H1 (cell line): Measurements from ENCODE around the gene CELF4. TPM values are rescaled to one million over a fixed set of nuclear protein-coding genes. Genes with fewer than 3 reads are reported as not detected.
A peak's percentile ranks its signal among the peaks of the same experiment; 100 is the strongest.

ENCODE experiments used
- CTCF ChIA-PET: fragments of 300-600 bp; sonication (Branson Sonifier 250); formaldehyde crosslinking; loops from one replicate; lab custom pipeline; 2021; ENCODE audit not compliant: partially characterized antibody; lab: Charles Lee
- POLR2A ChIA-PET: fragments of 300-600 bp; sonication (Branson Sonifier 250); formaldehyde crosslinking; loops from one replicate; lab custom pipeline; 2021; ENCODE audit warnings: inconsistent platforms; ENCODE audit not compliant: partially characterized antibody; lab: Charles Lee
- DNase-seq, 2 experiments: peaks; one replicate each; pipeline versions ENCODE4 v3.0.0 to v3.0.0-alpha.2; 2010 to 2022; ENCODE audit warnings: low spot score in 2 of 2, low read depth in 1 of 2, mixed read lengths in 1 of 2
- FAIRE-seq: peaks from 2 replicates; lab custom pipeline; 2011; peaks lifted over from hg19 to GRCh38; lab: Jason Lieb, UNC
- H2AFZ ChIP-seq: 2 replicates; pipeline ENCODE4 v1.8.1; 2012; ENCODE audit warnings: low read length, inconsistent platforms
- H2AK5ac ChIP-seq: 2 replicates; pipeline ENCODE4 v1.6.1; 2013; ENCODE audit warnings: low read depth, low read length
- H2BK120ac ChIP-seq: replicated peaks from 2 replicates; pipeline ENCODE3; 2013; ENCODE audit warnings: low read depth, low read length, inconsistent platforms
- H2BK12ac ChIP-seq: 2 replicates; pipeline ENCODE4 v1.6.1; 2013; ENCODE audit warnings: low read depth, low read length
- H2BK15ac ChIP-seq: 2 replicates; pipeline ENCODE4 v1.6.1; 2013; ENCODE audit warnings: low read length
- H2BK20ac ChIP-seq: 2 replicates; pipeline ENCODE4 v1.6.1; 2013; ENCODE audit warnings: low read length
- H2BK5ac ChIP-seq: 2 replicates; pipeline ENCODE4 v1.6.1; 2013; ENCODE audit warnings: low read depth, low read length
- H3K14ac ChIP-seq: 2 replicates; pipeline ENCODE4 v1.6.1; 2013; ENCODE audit warnings: inconsistent platforms; ENCODE audit not compliant: insufficient read length
- H3K18ac ChIP-seq: 2 replicates; pipeline ENCODE4 v1.6.1; 2013; ENCODE audit warnings: low read length; ENCODE audit errors: extremely low read depth
- H3K23ac ChIP-seq: 2 replicates; pipeline ENCODE4 v1.6.1; 2013; ENCODE audit warnings: inconsistent platforms; ENCODE audit not compliant: insufficient read length
- H3K23me2 ChIP-seq: 2 replicates; pipeline ENCODE4 v1.6.1; 2013; ENCODE audit warnings: low read depth, low read length
- H3K27ac ChIP-seq: 2 replicates; pipeline ENCODE4 v1.6.1; 2011; ENCODE audit warnings: low read depth, low read length, inconsistent platforms
- H3K27me3 ChIP-seq, 4 experiments: replicated peaks in 1 of 4; 1 replicate in 1 of 4; 2 replicates in 3 of 4; pipeline versions ENCODE4 v1.6.1 to v1.8.1; 2011 to 2013; ENCODE audit warnings: low read length in 3 of 4, mild to moderate bottlenecking in 3 of 4, inconsistent platforms in 2 of 4, mixed read lengths in 2 of 4, moderate library complexity in 1 of 4; ENCODE audit not compliant: control insufficient read depth in 3 of 4, insufficient read depth in 3 of 4; ENCODE audit errors: extremely low read depth in 1 of 4
- H3K36me3 ChIP-seq, 4 experiments: 2 replicates each; pipeline versions ENCODE4 v1.6.1 to v1.8.1; 2011 to 2013; ENCODE audit warnings: mild to moderate bottlenecking in 4 of 4, low read length in 3 of 4, moderate library complexity in 2 of 4, control low read depth in 1 of 4, inconsistent platforms in 1 of 4; ENCODE audit not compliant: insufficient read depth in 4 of 4, control insufficient read depth in 2 of 4
- H3K4ac ChIP-seq: replicated peaks from 2 replicates; pipeline ENCODE3; 2013; ENCODE audit warnings: low read length, low read depth, mixed read lengths, inconsistent platforms; ENCODE audit not compliant: insufficient read length
- H3K4me1 ChIP-seq, 4 experiments: replicated peaks in 1 of 4; 1 replicate in 1 of 4; 2 replicates in 3 of 4; pipeline versions ENCODE4 v1.6.1 to v1.8.1; 2011 to 2013; ENCODE audit warnings: low read length in 3 of 4, inconsistent platforms in 2 of 4, mixed read lengths in 1 of 4; ENCODE audit not compliant: insufficient read depth in 4 of 4, control insufficient read depth in 3 of 4
- H3K4me2 ChIP-seq, 2 experiments: 2 replicates each; pipeline versions ENCODE4 v1.6.1 to v1.8.1; 2011 to 2013; ENCODE audit warnings: low read depth in 2 of 2, low read length in 2 of 2, control low read depth in 1 of 2, inconsistent platforms in 1 of 2, mild to moderate bottlenecking in 1 of 2; ENCODE audit not compliant: insufficient read depth in 1 of 2
- H3K4me3 ChIP-seq, 4 experiments: fragments of 200-600, 300-600 bp in 1 of 4; sonication (generic), shearing (Covaris generic), sonication (Bioruptor Twin) in 1 of 4; 2 replicates each; pipeline versions ENCODE4 v1.5.1 to v1.8.1; 2011 to 2016; ENCODE audit warnings: low read length in 4 of 4, low read depth in 3 of 4, control low read depth in 2 of 4, inconsistent platforms in 2 of 4, mild to moderate bottlenecking in 2 of 4, mixed read lengths in 1 of 4, moderate library complexity in 1 of 4; ENCODE audit not compliant: insufficient read depth in 2 of 4; ENCODE audit errors: extremely low read depth in 1 of 4
- H3K56ac ChIP-seq: replicated peaks from 2 replicates; pipeline ENCODE3; 2013; ENCODE audit warnings: low read depth, mild to moderate bottlenecking, mixed read lengths, low read length, inconsistent platforms; ENCODE audit not compliant: insufficient read length
- H3K79me1 ChIP-seq: 2 replicates; pipeline ENCODE4 v1.6.1; 2013; ENCODE audit warnings: low read depth, low read length, control low read depth
- H3K79me2 ChIP-seq, 2 experiments: 2 replicates each; pipeline versions ENCODE4 v1.6.1 to v1.8.1; 2012 to 2013; ENCODE audit warnings: low read length in 2 of 2, mild to moderate bottlenecking in 2 of 2, inconsistent platforms in 1 of 2; ENCODE audit not compliant: insufficient read depth in 2 of 2, control insufficient read depth in 1 of 2
- H3K9ac ChIP-seq, 4 experiments: replicated peaks in 1 of 4; 1 replicate in 1 of 4; 2 replicates in 3 of 4; pipeline versions ENCODE4 v1.6.1 to v1.8.1; 2011 to 2013; ENCODE audit warnings: low read depth in 3 of 4, low read length in 3 of 4, control low read depth in 2 of 4, mild to moderate bottlenecking in 2 of 4, moderate library complexity in 2 of 4, inconsistent platforms in 1 of 4; ENCODE audit errors: extremely low read depth in 1 of 4
- H3K9me3 ChIP-seq, 2 experiments: 2 replicates each; pipeline versions ENCODE4 v1.6.1 to v1.8.1; 2012 to 2013; ENCODE audit warnings: mild to moderate bottlenecking in 2 of 2, moderate library complexity in 2 of 2, control low read depth in 1 of 2, inconsistent platforms in 1 of 2, low read depth in 1 of 2, low read length in 1 of 2, mixed read lengths in 1 of 2; ENCODE audit not compliant: insufficient read depth in 2 of 2
- H4K20me1 ChIP-seq, 2 experiments: replicated peaks in 1 of 2; 2 replicates each; pipeline versions ENCODE3 to v1.8.1; 2011 to 2013; ENCODE audit warnings: inconsistent platforms in 2 of 2, low read length in 2 of 2, mild to moderate bottlenecking in 1 of 2; ENCODE audit not compliant: insufficient read depth in 2 of 2, control insufficient read depth in 1 of 2
- H4K5ac ChIP-seq: 2 replicates; pipeline ENCODE4 v1.6.1; 2013; ENCODE audit warnings: low read length, low read depth, mixed read lengths, inconsistent platforms; ENCODE audit not compliant: insufficient read length
- H4K8ac ChIP-seq: 2 replicates; pipeline ENCODE4 v1.8.0; 2013; ENCODE audit warnings: mild to moderate bottlenecking, moderate library complexity, low read length, inconsistent platforms; ENCODE audit not compliant: insufficient read depth; ENCODE audit errors: extremely low read depth
- H4K91ac ChIP-seq: replicated peaks from 2 replicates; pipeline ENCODE3; 2013; ENCODE audit warnings: low read length, mixed read lengths, inconsistent platforms; ENCODE audit not compliant: insufficient read length
- CREB1 ChIP-seq: IDR thresholded peaks from 2 replicates; pipeline ENCODE4 v1.6.1; 2012; ENCODE audit warnings: inconsistent platforms
- SUZ12 ChIP-seq: fragments of 200-600 bp; sonication (generic); IDR thresholded peaks from 2 replicates; pipeline ENCODE4 v1.6.1; 2012; ENCODE audit warnings: mild to moderate bottlenecking, inconsistent platforms, low read length, moderate library complexity, mixed read lengths
- WGBS, 2 experiments: shearing (Covaris generic) in 1 of 2; methylation state at CpG; one replicate each; pipeline versions ENCODE4 v1.1.6 to v1.1.7; 2013 to 2015; ENCODE audit warnings: low lambda C conversion rate in 2 of 2, mixed read lengths in 2 of 2, inconsistent platforms in 1 of 2, low coverage in 1 of 2, missing lambda C conversion rate in 1 of 2; ENCODE audit not compliant: insufficient replicate concordance in 2 of 2, insufficient coverage in 1 of 2, insufficient read length in 1 of 2; ENCODE audit errors: extremely low coverage in 1 of 2, missing lambda C conversion rate in 1 of 2; 5-methylcytosine and 5-hydroxymethylcytosine counted together
- polyA plus RNA-seq, 7 experiments: library from polyadenylated mRNA; depleted of rRNA in 3 of 7; stranded (reverse) in 5 of 7; unstranded in 2 of 7; fragments of >200 nt in 5 of 7; fragments of 200-250 nt in 2 of 7; gene quantifications; 1 replicate in 5 of 7; 2 replicates in 1 of 7; 4 replicates in 1 of 7; pipeline versions ENCODE4 v1.2.1 to v1.2.3, GENCODE V29; 2011 to 2013; ENCODE audit warnings: missing spikeins in 2 of 7, mixed read lengths in 2 of 7
- total RNA-seq: library from RNA; stranded (reverse); fragmentation: NEBNext Ultra II Directional; extraction: Animal tissue kit (Norgen Biotek cat#: 25700); gene quantifications from 2 replicates; pipeline ENCODE4 v1.2.1, GENCODE V29; 2021

CELF4 gene
- total and polyA plus RNA-seq, 2 of the 8 experiments (the other 6 are each of a cell fraction or from before 2014, with no cell fraction given): 1.6 to 3.4 TPM

DNA sequence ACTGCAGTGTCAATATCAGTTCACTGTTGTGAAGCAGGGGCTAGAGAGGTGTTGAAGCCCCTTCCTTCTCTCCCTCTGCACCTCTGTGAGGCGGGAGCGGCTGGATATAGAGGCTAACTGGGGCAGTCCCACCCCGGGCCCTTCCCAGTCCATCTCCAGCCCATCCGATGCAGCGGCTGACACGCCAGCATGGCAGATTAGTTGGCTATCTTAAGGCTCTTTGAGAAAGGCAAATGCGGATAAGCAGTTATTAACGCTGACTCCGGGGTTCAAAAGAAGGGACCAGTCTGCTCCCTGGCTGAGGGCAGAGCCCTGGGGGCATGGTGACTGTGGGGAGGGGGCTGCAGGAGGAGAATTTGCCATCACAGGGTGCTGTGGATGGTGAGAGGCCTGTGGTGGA lies 76.6 kb downstream of the CELF4 start:
- no peak overlapping the region for H2BK120ac ChIP-seq
- peak overlapping the region; percentile 73; the same call in 1 of the 2 replicates for H2BK5ac ChIP-seq
- POLR2A ChIA-PET: no interaction called here
- H2BK15ac ChIP-seq: no peak overlapping the region
- WGBS, 2 experiments: 88% methylated on average over 9 of the region's 9 CpGs; no CpG with 5 or more reads in 1 of the 2 experiments
- no peak overlapping the region for H3K4ac ChIP-seq
- H3K27ac ChIP-seq: no peak overlapping the region
- peak overlapping the region; percentile 86 for H4K91ac ChIP-seq
- no peaks in the 10 kb centered on the region for H3K9me3 ChIP-seq
- no peak overlapping the region for H2AFZ ChIP-seq
- H3K36me3 ChIP-seq: no peaks in the 10 kb centered on the region
- H3K18ac ChIP-seq: 0 out of 2 replicates have a peak overlapping the region, but pooled peaks have one; percentile 52
- TF ChIP-seq CREB1 (no peak), SUZ12 (peak; percentile 26; the same call in 1 of the 2 replicates)
- no peak overlapping the region for H3K14ac ChIP-seq
- CTCF ChIA-PET: interaction anchor here (1.9 to 9.8 kb wide), 3 partner anchors 13 to 47 kb away, joined by 4 to 93 read pairs (median 46); no protein-coding TSS in a partner anchor
- H2BK12ac ChIP-seq: peak overlapping the region; percentile 86
- H3K23ac ChIP-seq: no peak overlapping the region
- H3K4me3 ChIP-seq: no peak overlapping the region
- H3K56ac ChIP-seq: no peak overlapping the region
- DNase-seq: no peak
- H3K79me2 ChIP-seq: no peaks in the 10 kb centered on the region
- H2AK5ac ChIP-seq: 0 out of 2 replicates have a peak overlapping the region, but pooled peaks have one; percentile 41
- H4K8ac ChIP-seq: no peak overlapping the region
- no peak overlapping the region for H3K4me2 ChIP-seq
- H3K23me2 ChIP-seq: peaks cover 4% of the 10 kb centered on the region
- no peak overlapping the region for H3K9ac ChIP-seq
- H4K20me1 ChIP-seq: no peaks in the 10 kb centered on the region
- H4K5ac ChIP-seq: no peak overlapping the region
- no peak for FAIRE-seq
- H3K79me1 ChIP-seq: no peaks in the 10 kb centered on the region
- H2BK20ac ChIP-seq: peak overlapping the region; percentile 98; the same call in 1 of the 2 replicates
- H3K27me3 ChIP-seq: peaks cover 0 to 34% (median 24%) of the 10 kb centered on the region in 4 experiments; a peak in 6 of 7 replicates
- peaks cover 3 to 45% (median 16%) of the 10 kb centered on the region in 4 experiments for H3K4me1 ChIP-seq
